K562 (cell line): Measurements from ENCODE around the gene MAST4. TPM values are rescaled to one million over a fixed set of nuclear protein-coding genes. Genes with fewer than 3 reads are reported as not detected.

Experiments used
- ATAC-seq: fragments of 200-7000 bp; cut with Tn5 transposase; 3 replicates; pipeline ENCODE4 v1.9.1; 2020; ENCODE audit warnings: moderate library complexity
- BruUV-seq: library from RNA; stranded (reverse); fragments of 400-500 nt; replicated peaks from 2 replicates; lab custom pipeline; 2021; lab: Mats Ljungman, UMichigan
- CTCF ChIA-PET: fragments of 300-600 bp; formaldehyde crosslinking; extraction: SDS; loops from one replicate; lab custom pipeline; 2021; ENCODE audit warnings: low intra/inter-chr PET ratio; lab: Yijun Ruan, JAX
- POLR2A ChIA-PET: fragments of 300-600, 350-650 bp; sonication (Branson Sonifier 250); formaldehyde crosslinking; extraction: SDS; loops from one replicate; lab custom pipeline; 2021; ENCODE audit warnings: antibody characterized with exemption, inconsistent platforms; lab: Yijun Ruan, JAX
- DNase-seq, 4 experiments: peaks; one replicate each; pipeline versions ENCODE4 v3.0.0 to v3.0.0-alpha.2; 2011 to 2018; ENCODE audit warnings: low spot score in 3 of 4, mixed read lengths in 3 of 4; ENCODE audit errors: extremely low read depth in 1 of 4
- FAIRE-seq: peaks from 2 replicates; lab custom pipeline; 2011; peaks lifted over from hg19 to GRCh38; lab: Jason Lieb, UNC
- H2AFZ ChIP-seq: 2 replicates; pipeline ENCODE4 v1.6.0; 2011; ENCODE audit warnings: low read depth, low read length, control low read depth, inconsistent platforms
- H3K27ac ChIP-seq: fragments of 200-600 bp; 3 replicates; pipeline ENCODE4 v1.8.0; 2011; ENCODE audit warnings: low read depth, mild to moderate bottlenecking, control low read depth, inconsistent platforms, low read length, moderate library complexity, mixed read lengths; ENCODE audit errors: extremely low read depth
- H3K27me3 ChIP-seq, 2 experiments: fragments of 300-600 bp in 1 of 2; 2 replicates in 1 of 2; 3 replicates in 1 of 2; pipeline versions ENCODE4 v1.6.0 to v1.8.0; 2011; ENCODE audit warnings: inconsistent platforms in 2 of 2, low read length in 2 of 2, mild to moderate bottlenecking in 1 of 2, mixed read lengths in 1 of 2, moderate library complexity in 1 of 2; ENCODE audit not compliant: control insufficient read depth in 2 of 2, insufficient read depth in 2 of 2
- H3K36me3 ChIP-seq: fragments of 300-600 bp; 3 replicates; pipeline ENCODE4 v1.8.0; 2011; ENCODE audit warnings: mild to moderate bottlenecking, low read length, inconsistent platforms; ENCODE audit not compliant: control insufficient read depth, insufficient read depth
- H3K4me1 ChIP-seq, 2 experiments: fragments of 200-600 bp in 1 of 2; replicated peaks in 1 of 2; 2 replicates in 1 of 2; 3 replicates in 1 of 2; pipeline versions ENCODE4 v1.5.1 to v1.8.0; 2011; ENCODE audit warnings: inconsistent platforms in 2 of 2, low read length in 2 of 2, mild to moderate bottlenecking in 1 of 2, mixed read lengths in 1 of 2, moderate library complexity in 1 of 2; ENCODE audit not compliant: control insufficient read depth in 2 of 2, insufficient read depth in 2 of 2
- H3K4me2 ChIP-seq: 2 replicates; pipeline ENCODE4 v1.6.1; 2011; ENCODE audit warnings: low read length, control low read depth, inconsistent platforms, mixed read lengths; ENCODE audit not compliant: insufficient read depth
- H3K4me3 ChIP-seq: fragments of 200-600 bp; sonication (generic), shearing (Covaris generic); 2 replicates; pipeline ENCODE4 v1.5.1; 2016; ENCODE audit warnings: control low read depth, inconsistent platforms
- H3K79me2 ChIP-seq: fragments of 200-600 bp; 3 replicates; pipeline ENCODE4 v1.8.0; 2011; ENCODE audit warnings: low read length, inconsistent platforms; ENCODE audit not compliant: control insufficient read depth, insufficient read depth
- H3K9ac ChIP-seq, 2 experiments: 2 replicates each; pipeline versions ENCODE4 v1.6.0 to v1.6.1; 2011; ENCODE audit warnings: low read depth in 2 of 2, low read length in 2 of 2, control low read depth in 1 of 2, inconsistent platforms in 1 of 2, mild to moderate bottlenecking in 1 of 2, mixed read lengths in 1 of 2; ENCODE audit not compliant: insufficient read depth in 1 of 2
- H3K9me1 ChIP-seq: one replicate; pipeline ENCODE4 v1.6.0; 2011; ENCODE audit warnings: inconsistent platforms, mild to moderate bottlenecking, low read length, moderate library complexity; ENCODE audit not compliant: control insufficient read depth, insufficient read depth
- H3K9me3 ChIP-seq: replicated peaks from 2 replicates; pipeline ENCODE4 v1.5.1; 2011; ENCODE audit warnings: low read depth, low read length, inconsistent platforms; ENCODE audit not compliant: control insufficient read depth, insufficient read depth
- H4K20me1 ChIP-seq: replicated peaks from 2 replicates; pipeline ENCODE4 v1.6.1; 2011; ENCODE audit warnings: low read length, inconsistent platforms, mixed read lengths; ENCODE audit not compliant: control insufficient read depth, insufficient read depth
- ARID3A ChIP-seq: IDR thresholded peaks from 2 replicates; pipeline ENCODE4 v1.6.1; 2012; ENCODE audit warnings: low read depth, low read length, improper control_type of control experiment, borderline replicate concordance
- DACH1 ChIP-seq: fragments of 450-650 bp; IDR thresholded peaks from 2 replicates; pipeline ENCODE4 v1.6.1; 2018; ENCODE audit not compliant: partially characterized antibody
- DEAF1 ChIP-seq: fragments of 450-650 bp; formaldehyde crosslinking; IDR thresholded peaks from 2 replicates; pipeline ENCODE4 v1.4.0; 2020; ENCODE audit warnings: mild to moderate bottlenecking, moderate library complexity
- MECOM ChIP-seq: fragments of 250-450 bp; sonication (Bioruptor Pico); IDR thresholded peaks from 2 replicates; pipeline ENCODE4 v1.8.0; 2022; ENCODE audit warnings: inconsistent platforms
- RAD21 ChIP-seq, 2 experiments: fragments of 250-450 bp in 1 of 2; fragments of 450-650 bp in 1 of 2; sonication (Bioruptor Pico) in 1 of 2; formaldehyde crosslinking in 1 of 2; IDR thresholded peaks in 1 of 2; conservative IDR thresholded peaks in 1 of 2; 2 replicates each; pipeline versions ENCODE4 v1.4.0 to v1.8.0; 2020 to 2022; ENCODE audit warnings: mild to moderate bottlenecking in 2 of 2, moderate library complexity in 1 of 2
- REST ChIP-seq, 2 experiments: fragments of 450-650 bp; formaldehyde crosslinking in 1 of 2; IDR thresholded peaks; 2 replicates each; pipeline versions ENCODE4 v1.4.0 to v1.6.1; 2014 to 2020; ENCODE audit warnings: mild to moderate bottlenecking in 2 of 2, borderline replicate concordance in 1 of 2, low read depth in 1 of 2
- WGBS: fragments of 100-300 bp; shearing (Covaris generic); methylation state at CpG from one replicate; pipeline ENCODE4 v1.1.6; 2016; ENCODE audit warnings: low coverage, mixed read lengths; ENCODE audit not compliant: insufficient coverage; ENCODE audit errors: missing lambda C conversion rate; 5-methylcytosine and 5-hydroxymethylcytosine counted together
- in situ Hi-C: fragments of 300-500 bp; cut with MboI; formaldehyde crosslinking; loops from 4 replicates; pipeline ENCODE4 v1.15.0; 2018; ENCODE audit warnings: inconsistent platforms, mixed read lengths
- intact Hi-C: fragments of 100-400 bp; cut with micrococcal nuclease; formaldehyde crosslinking; loops from 2 replicates; pipeline ENCODE4 v1.14.2; 2022
- polyA plus RNA-seq, 8 experiments: library from polyadenylated mRNA; depleted of rRNA in 4 of 8; stranded (reverse) in 5 of 8; unstranded in 3 of 8; fragments of >200 nt; fragmentation: Nextera tagmentation in 2 of 8; fragmentation: Illumina TruSeq in 1 of 8; extraction: Ambion mirVana in 2 of 8; extraction: Trizol in 1 of 8; gene quantifications; 2 replicates each; pipeline versions ENCODE4 v1.2.1 to v1.2.3, GENCODE V29; 2011 to 2014; ENCODE audit warnings: inconsistent platforms in 1 of 8, missing spikeins in 1 of 8
- total RNA-seq, 7 experiments: library from RNA; depleted of rRNA in 6 of 7; stranded (reverse); fragments of >200 nt in 6 of 7; fragmentation: Illumina TruSeq in 2 of 7; extraction: Trizol in 2 of 7; gene quantifications; 2 replicates each; pipeline versions ENCODE4 v1.2.1 to v1.2.3, GENCODE V29; 2011 to 2021; ENCODE audit warnings: low replicate concordance in 1 of 7

The MAST4 gene
- total and polyA plus RNA-seq, 9 of the 15 experiments (the other 6 are each of a cell fraction or from before 2014, with no cell fraction given): 0.88 to 10.1 (median 5.2) TPM

GRCh38 chr5:67156976-67157583 lies 560.9 kb downstream of the MAST4 start:
- H3K27ac ChIP-seq: no peak overlapping the region
- H3K9me1 ChIP-seq: no peaks in the 10 kb centered on the region
- H3K4me3 ChIP-seq: no peak overlapping the region
- intact Hi-C loops (loop anchor here (1.0 kb wide), 1 partner anchor 52 kb away; no protein-coding TSS in a partner anchor), in situ Hi-C loops (no loop called here)
- BruUV-seq: no TSS peak
- H3K9ac ChIP-seq: no peak overlapping the region
- peak; percentile 32 to 48 (median 46) for DNase-seq
- H3K4me2 ChIP-seq: no peak overlapping the region
- CTCF ChIA-PET: interaction anchor here (0.5 to 1.6 kb wide), 2 partner anchors 50 to 52 kb away, joined by 3 to 23 read pairs; no protein-coding TSS in a partner anchor
- no peaks in the 10 kb centered on the region for H3K4me1 ChIP-seq
- H2AFZ ChIP-seq: no peak overlapping the region
- POLR2A ChIA-PET: interaction anchor here (0.6 kb wide), 1 partner anchor 29 kb away, joined by 3 read pairs; no protein-coding TSS in a partner anchor
- H3K79me2 ChIP-seq: no peaks in the 10 kb centered on the region
- FAIRE-seq: peak; percentile 83
- ATAC-seq: peak; percentile 84
- H3K36me3 ChIP-seq: peaks cover 11% of the 10 kb centered on the region
- no peaks in the 10 kb centered on the region for H4K20me1 ChIP-seq
- no peaks in the 10 kb centered on the region for H3K9me3 ChIP-seq
- 43% methylated on average over 5 of the region's 5 CpGs for WGBS
- no peaks in the 10 kb centered on the region for H3K27me3 ChIP-seq
- no peak for TF ChIP-seq MECOM (CRISPR knock-in tag)
- TF ChIP-seq DACH1: peak; percentile 14
- 0 out of 2 replicates have a peak, but pooled peaks have one; percentile 63 for TF ChIP-seq ARID3A
- peak; percentile 52; the same call in 1 of the 2 replicates for TF ChIP-seq REST (IDR thresholded peaks at IDR 0.05; ENCODE audit: borderline replicate concordance)
- TF ChIP-seq REST (CRISPR knock-in tag; IDR thresholded peaks at IDR 0.05; ENCODE audit: low read depth): no peak
- TF ChIP-seq DEAF1 (CRISPR knock-in tag): 0 out of 2 replicates have a peak, but pooled peaks have one; percentile 17
- peak; percentile 52 to 69 for TF ChIP-seq RAD21 (CRISPR knock-in tag; conservative IDR thresholded peaks at IDR 0.05 in 1 of 2, IDR thresholded peaks at IDR 0.05 in 1 of 2)
